Ecto neural progenitor cell (in vitro differentiated cells): ENCODE measurements around the gene CENPQ.

Source experiments
- DNase-seq: peaks from one replicate; pipeline ENCODE4 v3.0.0-alpha.2; 2018; ENCODE audit warnings: low spot score

Gene CENPQ

DNA sequence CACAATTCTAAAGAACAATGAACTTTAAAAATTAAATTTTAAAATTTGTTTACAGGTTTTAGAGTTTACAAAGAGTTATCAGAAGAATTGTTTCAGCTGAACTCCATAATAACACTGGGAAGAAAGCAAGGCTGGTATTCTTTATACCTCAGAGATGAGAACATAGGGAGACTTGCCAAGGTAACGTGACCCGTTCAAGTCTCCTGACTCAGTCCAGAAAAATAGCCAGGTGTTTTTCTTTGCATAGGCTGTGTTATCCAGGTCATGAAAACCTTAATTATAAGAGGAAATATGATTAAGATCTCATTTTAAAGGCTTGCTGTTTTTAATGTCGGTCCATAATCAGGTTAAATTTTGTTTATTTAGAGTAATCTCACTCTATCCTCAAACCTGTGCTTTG is 78.8 kb downstream of the CENPQ start:
- no peak for DNase-seq
